CD4-positive, alpha-beta T cell treated with Interleukin-6 at 100 ng/mL for 8 hours (primary cell): ENCODE measurements around the gene MYF5.

Experiments used
- DNase-seq: peaks from one replicate; pipeline ENCODE4 v3.0.0-alpha.2; 2020; ENCODE audit warnings: mixed read lengths, low spot score

MYF5 gene

DNA sequence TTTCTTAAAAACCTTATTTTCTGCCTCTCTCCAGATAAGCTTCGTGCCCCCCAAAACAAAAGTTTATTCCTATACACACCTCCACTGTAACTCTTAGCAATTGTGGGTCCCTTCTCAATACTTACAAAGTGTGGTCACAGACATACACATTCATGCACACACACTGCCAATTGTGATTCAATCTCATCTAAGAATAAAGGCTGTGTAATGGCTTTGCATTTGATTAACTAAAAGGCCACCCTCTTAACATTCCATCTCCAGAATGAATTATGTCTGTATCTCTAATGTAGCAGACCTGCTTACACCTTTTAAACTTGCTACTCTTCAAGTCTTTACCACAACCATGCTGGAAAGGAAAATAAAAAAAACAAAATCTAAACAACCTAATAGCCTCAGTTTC, 49.5 kb downstream of the MYF5 start:
- DNase-seq: no peak

DNA sequence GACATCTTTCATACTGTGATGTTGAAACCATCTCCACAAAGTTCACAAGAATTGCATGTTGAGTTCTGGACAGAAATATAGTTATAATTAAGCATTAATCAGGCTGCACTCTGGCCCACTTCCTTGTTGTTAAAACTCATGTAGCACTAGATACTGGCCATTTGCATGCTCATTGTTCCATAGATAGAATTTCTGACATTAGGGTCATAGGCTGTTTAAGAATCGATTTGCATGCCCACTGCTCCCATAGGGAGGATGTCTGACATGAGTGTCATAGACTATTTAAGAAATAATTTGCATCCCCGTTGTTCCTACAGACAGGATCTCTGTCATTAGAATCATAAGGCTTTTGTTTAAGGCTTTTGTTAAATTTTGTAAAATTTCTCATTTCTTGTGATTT, 50.2 kb downstream of the MYF5 start:
- DNase-seq: no peak
